Panc1 (cell line): ENCODE results near the gene FUT3. TPM values are rescaled to one million over a fixed set of nuclear protein-coding genes. Genes with fewer than 3 reads are reported as not detected.

Source experiments
- ATAC-seq: fragments of 200-7000 bp; cut with Tn5 transposase; 2 replicates; pipeline ENCODE4 v1.9.1; 2020; ENCODE audit warnings: mild to moderate bottlenecking, moderate library complexity
- BruUV-seq: library from RNA; stranded (reverse); fragments of 400-500 nt; replicated peaks from 2 replicates; lab custom pipeline; 2021; lab: Mats Ljungman, UMichigan
- CTCF ChIA-PET: fragments of 300-600 bp; sonication (Branson Sonifier 250); formaldehyde crosslinking; loops from one replicate; lab custom pipeline; 2022; ENCODE audit warnings: antibody characterized with exemption; lab: Charles Lee
- POLR2A ChIA-PET: fragments of 300-600 bp; sonication (Branson Sonifier 250); formaldehyde crosslinking; loops from one replicate; lab custom pipeline; 2022; ENCODE audit warnings: antibody characterized with exemption; lab: Charles Lee
- DNase-seq: peaks from one replicate; pipeline ENCODE4 v3.0.0-alpha.2; 2010; ENCODE audit warnings: low read depth, low spot score
- H3K27ac ChIP-seq: 2 replicates; pipeline ENCODE4 v1.5.1; 2011; ENCODE audit warnings: mild to moderate bottlenecking, low read length, inconsistent platforms
- H3K27me3 ChIP-seq: fragments of 200-500 bp; sonication (Bioruptor generic); 2 replicates; pipeline ENCODE4 v1.6.0; 2014; ENCODE audit warnings: low read length, inconsistent platforms; ENCODE audit not compliant: control insufficient read depth, insufficient read depth
- H3K36me3 ChIP-seq: fragments of 200-500 bp; sonication (Bioruptor generic); 2 replicates; pipeline ENCODE4 v1.5.1; 2014; ENCODE audit warnings: inconsistent platforms, mild to moderate bottlenecking, low read length, moderate library complexity; ENCODE audit not compliant: control insufficient read depth, insufficient read depth
- H3K4me1 ChIP-seq: 2 replicates; pipeline ENCODE4 v1.5.1; 2011; ENCODE audit warnings: inconsistent platforms, mild to moderate bottlenecking, low read length, moderate library complexity; ENCODE audit not compliant: control insufficient read depth, insufficient read depth
- H3K4me3 ChIP-seq, 2 experiments: 2 replicates each; pipeline ENCODE4 v1.5.1; 2011 to 2012; ENCODE audit warnings: low read depth in 2 of 2, low read length in 2 of 2, mild to moderate bottlenecking in 2 of 2, inconsistent platforms in 1 of 2, moderate library complexity in 1 of 2
- H3K9me3 ChIP-seq: fragments of 200-500 bp; sonication (Bioruptor generic); 2 replicates; pipeline ENCODE4 v1.5.1; 2014; ENCODE audit warnings: low read depth, mild to moderate bottlenecking, inconsistent platforms, low read length, moderate library complexity; ENCODE audit not compliant: control insufficient read depth, insufficient read depth
- POLR2AphosphoS5 ChIP-seq: IDR thresholded peaks from 2 replicates; pipeline ENCODE4 v1.6.1; 2012; ENCODE audit warnings: mild to moderate bottlenecking, low read depth, low read length, moderate library complexity
- SIN3A ChIP-seq: IDR thresholded peaks from 2 replicates; pipeline ENCODE4 v1.6.1; 2012; ENCODE audit warnings: low read depth, mild to moderate bottlenecking, low read length, moderate library complexity, borderline replicate concordance; ENCODE audit not compliant: insufficient read depth
- TCF7L2 ChIP-seq: IDR thresholded peaks from 2 replicates; pipeline ENCODE4 v1.6.1; 2011; ENCODE audit warnings: mild to moderate bottlenecking, low read depth, low read length, inconsistent platforms
- in situ Hi-C: cut with HindIII; loops from 2 replicates; pipeline ENCODE4 v1.10.0; 2016; ENCODE audit warnings: low sequenced_read_pairs, low pct_unique_long_range_greater_than_20kb
- intact Hi-C: fragments of 100-400 bp; cut with micrococcal nuclease; formaldehyde crosslinking; loops from one replicate; pipeline ENCODE4 v1.10.0; 2022; ENCODE audit not compliant: unreplicated experiment
- total RNA-seq: library from RNA; stranded (reverse); gene quantifications from one replicate; pipeline ENCODE4 v1.2.1, GENCODE V29; 2021; ENCODE audit not compliant: unreplicated experiment
- TF ChIP-seq, protein P1 (sequence below), 2 experiments: IDR thresholded peaks; 2 replicates each; pipeline ENCODE4 v1.6.1; 2011 to 2012; ENCODE audit warnings: low read depth in 2 of 2, control low read depth in 1 of 2, low read length in 1 of 2, mild to moderate bottlenecking in 1 of 2, moderate library complexity in 1 of 2; ENCODE audit not compliant: insufficient read depth in 1 of 2
- TF ChIP-seq, protein P2 (sequence below): fragments of 450-650 bp; IDR thresholded peaks from 2 replicates; pipeline ENCODE4 v1.5.1; 2017; ENCODE audit warnings: mild to moderate bottlenecking

Gene FUT3
- total RNA-seq, 1 experiment from 2014 or later: 0.36 TPM

DNA sequence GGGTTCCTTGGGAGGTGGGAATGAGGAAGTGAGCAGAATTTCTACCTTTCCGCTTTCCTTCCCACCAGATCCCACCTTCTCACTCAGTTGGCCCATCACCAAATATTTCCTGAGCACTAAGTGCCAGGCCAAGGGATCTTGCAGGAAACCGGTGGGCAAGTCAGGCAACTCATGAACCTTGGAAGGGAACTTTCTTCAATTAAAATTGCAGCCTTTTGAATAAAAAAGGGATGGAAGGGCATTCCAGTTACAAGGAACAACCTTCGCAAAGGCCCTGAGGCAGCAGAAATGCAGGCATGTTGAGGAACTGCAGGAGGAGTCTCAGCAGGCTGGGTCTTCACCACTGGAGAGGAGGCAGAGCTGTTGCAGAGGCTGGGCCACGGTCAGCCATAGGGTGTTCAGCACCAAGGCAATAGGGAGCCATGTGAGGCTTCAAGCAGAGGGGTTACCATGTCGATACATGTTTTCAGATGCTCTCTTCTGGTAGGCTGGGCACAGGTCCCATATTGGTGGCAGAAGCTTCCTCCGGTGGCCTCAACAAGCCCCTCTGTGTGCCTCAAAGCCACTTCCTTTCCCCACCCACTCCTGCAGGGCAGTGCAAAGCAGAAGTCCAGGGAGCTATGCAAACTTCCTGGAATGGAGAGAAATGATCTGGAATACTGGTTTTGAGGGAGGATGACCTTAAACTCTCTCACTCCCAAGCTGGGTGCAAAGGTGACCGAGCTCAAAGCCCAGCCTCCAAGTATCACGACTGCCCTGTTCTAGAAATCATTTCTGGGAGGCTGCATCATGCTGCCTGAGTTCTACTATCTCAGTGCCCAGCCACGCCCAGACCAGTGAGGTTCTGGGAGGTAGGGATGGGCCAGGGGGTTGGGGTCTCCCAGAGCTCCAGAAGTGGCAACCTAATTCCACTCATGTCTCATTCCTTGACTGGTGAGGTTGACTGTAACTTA, 11.9 kb downstream of the FUT3 start, which contains the start of gene FUT6:
TSS of gene FUT6 (minus strand) at position 638 of the 953 bp plus-strand sequence. CDS start 7,135 bp downstream, outside the sequence.
- in situ Hi-C loops (no loop called here), intact Hi-C loops (no loop called here)
- POLR2A ChIA-PET: no interaction called here
- CTCF ChIA-PET: no interaction called here
- H3K27ac ChIP-seq: no peak within 1 kb of the TSS
- H3K27me3 ChIP-seq: no peaks in the 10 kb centered on the region
- DNase-seq: no peak
- no peaks in the 10 kb centered on the region for H3K36me3 ChIP-seq
- H3K9me3 ChIP-seq: no peaks in the 10 kb centered on the region
- no peak within 1 kb of the TSS for H3K4me3 ChIP-seq
- H3K4me1 ChIP-seq: no peaks in the 10 kb centered on the region
- no TSS peak for BruUV-seq
- no peak for TF ChIP-seq TCF7L2
- TF ChIP-seq POLR2AphosphoS5: no peak
- TF ChIP-seq, protein P1, sequence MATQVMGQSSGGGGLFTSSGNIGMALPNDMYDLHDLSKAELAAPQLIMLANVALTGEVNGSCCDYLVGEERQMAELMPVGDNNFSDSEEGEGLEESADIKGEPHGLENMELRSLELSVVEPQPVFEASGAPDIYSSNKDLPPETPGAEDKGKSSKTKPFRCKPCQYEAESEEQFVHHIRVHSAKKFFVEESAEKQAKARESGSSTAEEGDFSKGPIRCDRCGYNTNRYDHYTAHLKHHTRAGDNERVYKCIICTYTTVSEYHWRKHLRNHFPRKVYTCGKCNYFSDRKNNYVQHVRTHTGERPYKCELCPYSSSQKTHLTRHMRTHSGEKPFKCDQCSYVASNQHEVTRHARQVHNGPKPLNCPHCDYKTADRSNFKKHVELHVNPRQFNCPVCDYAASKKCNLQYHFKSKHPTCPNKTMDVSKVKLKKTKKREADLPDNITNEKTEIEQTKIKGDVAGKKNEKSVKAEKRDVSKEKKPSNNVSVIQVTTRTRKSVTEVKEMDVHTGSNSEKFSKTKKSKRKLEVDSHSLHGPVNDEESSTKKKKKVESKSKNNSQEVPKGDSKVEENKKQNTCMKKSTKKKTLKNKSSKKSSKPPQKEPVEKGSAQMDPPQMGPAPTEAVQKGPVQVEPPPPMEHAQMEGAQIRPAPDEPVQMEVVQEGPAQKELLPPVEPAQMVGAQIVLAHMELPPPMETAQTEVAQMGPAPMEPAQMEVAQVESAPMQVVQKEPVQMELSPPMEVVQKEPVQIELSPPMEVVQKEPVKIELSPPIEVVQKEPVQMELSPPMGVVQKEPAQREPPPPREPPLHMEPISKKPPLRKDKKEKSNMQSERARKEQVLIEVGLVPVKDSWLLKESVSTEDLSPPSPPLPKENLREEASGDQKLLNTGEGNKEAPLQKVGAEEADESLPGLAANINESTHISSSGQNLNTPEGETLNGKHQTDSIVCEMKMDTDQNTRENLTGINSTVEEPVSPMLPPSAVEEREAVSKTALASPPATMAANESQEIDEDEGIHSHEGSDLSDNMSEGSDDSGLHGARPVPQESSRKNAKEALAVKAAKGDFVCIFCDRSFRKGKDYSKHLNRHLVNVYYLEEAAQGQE (IDR thresholded peaks at IDR 0.05; ENCODE audit: insufficient read depth in 1 of 2, low read depth in 2 of 2, low read length in 1 of 2): no peak
- TF ChIP-seq SIN3A: no peak
- TF ChIP-seq, protein P2, sequence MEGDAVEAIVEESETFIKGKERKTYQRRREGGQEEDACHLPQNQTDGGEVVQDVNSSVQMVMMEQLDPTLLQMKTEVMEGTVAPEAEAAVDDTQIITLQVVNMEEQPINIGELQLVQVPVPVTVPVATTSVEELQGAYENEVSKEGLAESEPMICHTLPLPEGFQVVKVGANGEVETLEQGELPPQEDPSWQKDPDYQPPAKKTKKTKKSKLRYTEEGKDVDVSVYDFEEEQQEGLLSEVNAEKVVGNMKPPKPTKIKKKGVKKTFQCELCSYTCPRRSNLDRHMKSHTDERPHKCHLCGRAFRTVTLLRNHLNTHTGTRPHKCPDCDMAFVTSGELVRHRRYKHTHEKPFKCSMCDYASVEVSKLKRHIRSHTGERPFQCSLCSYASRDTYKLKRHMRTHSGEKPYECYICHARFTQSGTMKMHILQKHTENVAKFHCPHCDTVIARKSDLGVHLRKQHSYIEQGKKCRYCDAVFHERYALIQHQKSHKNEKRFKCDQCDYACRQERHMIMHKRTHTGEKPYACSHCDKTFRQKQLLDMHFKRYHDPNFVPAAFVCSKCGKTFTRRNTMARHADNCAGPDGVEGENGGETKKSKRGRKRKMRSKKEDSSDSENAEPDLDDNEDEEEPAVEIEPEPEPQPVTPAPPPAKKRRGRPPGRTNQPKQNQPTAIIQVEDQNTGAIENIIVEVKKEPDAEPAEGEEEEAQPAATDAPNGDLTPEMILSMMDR: no peak
- no peak for ATAC-seq

DNA sequence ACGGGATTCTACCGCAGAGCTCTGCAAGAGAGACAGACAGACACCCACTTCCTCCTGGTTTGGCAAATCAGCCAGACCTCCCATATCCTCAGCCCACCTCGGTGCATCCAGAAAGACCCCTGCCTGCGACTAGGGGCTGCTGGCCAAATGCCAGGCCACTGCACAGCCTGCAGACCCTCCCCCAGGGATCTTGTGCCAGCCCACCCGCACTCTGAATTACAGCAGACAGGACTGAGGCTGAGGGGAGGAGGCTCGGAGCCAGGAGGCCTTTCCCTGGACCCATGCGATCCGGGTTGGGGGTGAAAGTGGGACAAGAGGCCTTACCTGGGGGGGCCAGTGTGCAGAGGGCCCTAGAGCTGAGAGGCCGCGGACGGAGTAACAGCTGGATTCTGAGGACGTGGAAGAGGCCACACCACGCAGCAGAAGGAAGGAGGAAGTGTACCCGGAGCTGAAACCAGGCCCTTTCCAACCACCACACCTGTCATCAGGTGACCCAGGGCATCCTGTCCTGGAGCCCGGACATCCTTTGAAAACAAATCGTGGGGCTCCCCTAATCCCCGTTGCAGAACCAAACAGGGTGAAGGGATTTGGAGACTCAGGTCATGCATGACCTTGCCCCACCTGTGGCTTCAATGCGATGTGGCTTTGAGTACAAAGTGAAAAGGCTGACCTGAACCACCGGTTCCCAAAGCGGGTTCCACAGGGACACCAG, 12.7 kb downstream of the FUT3 start:
- ChIA-PET CTCF (no interaction called here), POLR2A (no interaction called here)
- intact Hi-C loops (no loop called here), in situ Hi-C loops (no loop called here)
- Histone ChIP-seq H3K27me3 (no peaks in the 10 kb centered on the region), H3K4me3 (no peak overlapping the region), H3K4me1 (no peaks in the 10 kb centered on the region), H3K36me3 (no peaks in the 10 kb centered on the region), H3K27ac (no peak overlapping the region), H3K9me3 (no peaks in the 10 kb centered on the region)
- TF ChIP-seq, protein P1 (IDR thresholded peaks at IDR 0.05; ENCODE audit: insufficient read depth in 1 of 2, low read depth in 2 of 2, low read length in 1 of 2): no peak
- TF ChIP-seq POLR2AphosphoS5 (no peak), SIN3A (no peak), TCF7L2 (no peak)
- TF ChIP-seq, protein P2: no peak
- DNase-seq: no peak
- BruUV-seq: no TSS peak
- ATAC-seq: no peak
